Esophagus squamous epithelium (tissue), 4 donors: Measurements from ENCODE around the gene RNU2-1.
"Not testable (repeated sequence)": the region's sequence is repeated elsewhere in the genome, so short reads cannot be mapped to it uniquely, and the experiment has no call there.

Experiments used
- CTCF ChIP-seq, 6 experiments: fragments of 450-650 bp in 4 of 6; fragments of 200-600 bp in 2 of 6; sonication (generic) in 2 of 6; IDR thresholded peaks; one replicate each; pipeline ENCODE4 v1.5.1; 2016 to 2019; ENCODE audit warnings: antibody characterized with exemption in 6 of 6, mild to moderate bottlenecking in 4 of 6, moderate library complexity in 4 of 6
- POLR2A ChIP-seq, 4 donors: fragments of 450-650 bp; IDR thresholded peaks; one replicate each; pipeline ENCODE4 v1.6.1; 2017; ENCODE audit warnings: antibody characterized with exemption in 4 of 4, mild to moderate bottlenecking in 4 of 4, moderate library complexity in 3 of 4

GRCh38 chr17:43228020-43228782 lies 5.6 kb downstream of the RNU2-1 start, which contains the start of gene CCDC200:
- TF ChIP-seq POLR2A, CTCF (IDR thresholded peaks at IDR 0.05): not testable (repeated sequence)
